ENCODE data around the gene MYL2.

GRCh38 chr12:110941391-110941790 is 21.0 kb upstream of the MYL2 start:
- no peak for TF ChIP-seq CTCF (IDR thresholded peaks at IDR 0.05)
- no peak for TF ChIP-seq POLR2A (IDR thresholded peaks at IDR 0.05)

All from lower leg skin (tissue), 3 donors.